OCI-LY1 (cell line): ENCODE measurements around the gene ABLIM3.

Source experiments
- H2AFZ ChIP-seq: fragments of 200-600 bp; sonication (generic), shearing (Covaris generic); 2 replicates; pipeline ENCODE4 v1.6.0; 2014; ENCODE audit warnings: antibody characterized with exemption, mild to moderate bottlenecking, low read length
- H3F3A ChIP-seq: fragments of 200-600 bp; sonication (generic), shearing (Covaris generic); 2 replicates; pipeline ENCODE4 v1.6.0; 2014; ENCODE audit warnings: mild to moderate bottlenecking, antibody characterized with exemption, low read length, moderate library complexity; ENCODE audit not compliant: insufficient read depth
- H3K27ac ChIP-seq: fragments of 200-600 bp; sonication (generic); 2 replicates; pipeline ENCODE4 v1.5.1; 2014; ENCODE audit warnings: low read length, mixed run types, mild to moderate bottlenecking, low read depth; ENCODE audit not compliant: poor library complexity, severe bottlenecking
- H3K27me3 ChIP-seq: fragments of 200-600 bp; sonication (generic); 2 replicates; pipeline ENCODE4 v1.6.0; 2014; ENCODE audit warnings: antibody characterized with exemption, mild to moderate bottlenecking, low read length, moderate library complexity; ENCODE audit not compliant: insufficient read depth
- H3K36me3 ChIP-seq: fragments of 200-600 bp; sonication (generic); 2 replicates; pipeline ENCODE4 v1.6.1; 2014; ENCODE audit warnings: mild to moderate bottlenecking, antibody characterized with exemption, low read length, moderate library complexity, mixed read lengths; ENCODE audit not compliant: insufficient read depth
- H3K4me1 ChIP-seq: fragments of 200-600 bp; sonication (generic); 2 replicates; pipeline ENCODE4 v1.5.1; 2014; ENCODE audit warnings: mild to moderate bottlenecking, low read length, moderate library complexity; ENCODE audit not compliant: insufficient read depth, severe bottlenecking
- H3K4me2 ChIP-seq: fragments of 200-600 bp; sonication (generic), shearing (Covaris generic); 2 replicates; pipeline ENCODE4 v1.6.1; 2014; ENCODE audit warnings: low read length
- H3K4me3 ChIP-seq: fragments of 200-600 bp; sonication (generic); 2 replicates; pipeline ENCODE4 v1.5.1; 2014; ENCODE audit warnings: low read length, low read depth, mild to moderate bottlenecking, mixed read lengths; ENCODE audit not compliant: poor library complexity, severe bottlenecking
- H3K79me2 ChIP-seq: fragments of 200-600 bp; shearing (Covaris generic); 2 replicates; pipeline ENCODE4 v1.6.1; 2016; ENCODE audit warnings: mixed run types, low read length, mixed read lengths; ENCODE audit not compliant: insufficient read depth
- H3K9ac ChIP-seq: fragments of 200-600 bp; sonication (generic), shearing (Covaris generic); 2 replicates; pipeline ENCODE4 v1.6.1; 2014; ENCODE audit warnings: mild to moderate bottlenecking, low read length, mixed read lengths
- H3K9me2 ChIP-seq: fragments of 200-600 bp; sonication (generic), shearing (Covaris generic); 2 replicates; pipeline ENCODE4 v1.6.1; 2014; ENCODE audit warnings: low read depth, mild to moderate bottlenecking, low read length, mixed read lengths
- H3K9me3 ChIP-seq: fragments of 200-600 bp; shearing (Covaris generic); 2 replicates; pipeline ENCODE4 v1.6.1; 2014; ENCODE audit warnings: low read length, mixed read lengths
- H4K20me1 ChIP-seq: fragments of 200-600 bp; sonication (generic), shearing (Covaris generic); 2 replicates; pipeline ENCODE4 v1.6.0; 2016; ENCODE audit warnings: mild to moderate bottlenecking, low read length; ENCODE audit not compliant: insufficient read depth
- EZH2 ChIP-seq: fragments of 200-600 bp; sonication (generic), shearing (Covaris generic); IDR thresholded peaks from 2 replicates; pipeline ENCODE4 v1.8.0; 2017; ENCODE audit warnings: borderline replicate concordance, mixed run types, mild to moderate bottlenecking, antibody characterized with exemption, low read length, moderate library complexity, mixed read lengths
- TF ChIP-seq, protein P1 (sequence below): fragments of 200-600 bp; sonication (generic), shearing (Covaris generic); IDR thresholded peaks from 2 replicates; pipeline ENCODE4 v1.5.1; 2017; ENCODE audit warnings: mild to moderate bottlenecking, antibody characterized with exemption, low read length, moderate library complexity, mixed read lengths

Gene ABLIM3

DNA sequence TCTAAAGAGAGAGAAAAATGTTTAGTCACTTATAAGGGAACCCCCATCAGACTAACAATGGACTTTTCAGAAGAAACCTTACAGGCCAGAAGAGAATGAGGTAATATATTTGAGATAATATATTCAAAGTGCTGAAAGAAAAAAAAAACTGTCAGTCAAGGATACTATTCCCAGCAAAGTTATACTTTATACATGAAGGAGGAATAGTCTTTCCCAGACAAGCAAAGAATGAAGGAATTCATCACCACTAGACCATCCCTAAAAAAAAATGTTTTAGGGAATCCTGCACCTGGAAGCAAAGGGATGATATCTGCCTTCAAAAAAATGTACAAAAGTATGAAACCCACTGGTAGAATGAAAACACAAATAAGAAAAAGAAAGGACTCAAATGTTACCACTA, 41.0 kb upstream of the ABLIM3 start:
- Histone ChIP-seq H3K4me1 (no peaks in the 10 kb centered on the region), H3K36me3 (no peaks in the 10 kb centered on the region), H4K20me1 (no peaks in the 10 kb centered on the region), H3K9ac (no peak overlapping the region), H3K27me3 (no peaks in the 10 kb centered on the region), H3K9me3 (no peaks in the 10 kb centered on the region), H3K4me3 (no peak overlapping the region), H2AFZ (no peak overlapping the region), H3K79me2 (no peaks in the 10 kb centered on the region), H3K4me2 (no peak overlapping the region), H3F3A (no peaks in the 10 kb centered on the region), H3K9me2 (no peaks in the 10 kb centered on the region), H3K27ac (no peak overlapping the region)
- no peak for TF ChIP-seq EZH2
- TF ChIP-seq, protein P1, sequence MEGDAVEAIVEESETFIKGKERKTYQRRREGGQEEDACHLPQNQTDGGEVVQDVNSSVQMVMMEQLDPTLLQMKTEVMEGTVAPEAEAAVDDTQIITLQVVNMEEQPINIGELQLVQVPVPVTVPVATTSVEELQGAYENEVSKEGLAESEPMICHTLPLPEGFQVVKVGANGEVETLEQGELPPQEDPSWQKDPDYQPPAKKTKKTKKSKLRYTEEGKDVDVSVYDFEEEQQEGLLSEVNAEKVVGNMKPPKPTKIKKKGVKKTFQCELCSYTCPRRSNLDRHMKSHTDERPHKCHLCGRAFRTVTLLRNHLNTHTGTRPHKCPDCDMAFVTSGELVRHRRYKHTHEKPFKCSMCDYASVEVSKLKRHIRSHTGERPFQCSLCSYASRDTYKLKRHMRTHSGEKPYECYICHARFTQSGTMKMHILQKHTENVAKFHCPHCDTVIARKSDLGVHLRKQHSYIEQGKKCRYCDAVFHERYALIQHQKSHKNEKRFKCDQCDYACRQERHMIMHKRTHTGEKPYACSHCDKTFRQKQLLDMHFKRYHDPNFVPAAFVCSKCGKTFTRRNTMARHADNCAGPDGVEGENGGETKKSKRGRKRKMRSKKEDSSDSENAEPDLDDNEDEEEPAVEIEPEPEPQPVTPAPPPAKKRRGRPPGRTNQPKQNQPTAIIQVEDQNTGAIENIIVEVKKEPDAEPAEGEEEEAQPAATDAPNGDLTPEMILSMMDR, result no peak

- no peaks in the 10 kb centered on the region for H3K4me1 ChIP-seq
- TF ChIP-seq, protein P1, result no peak
- TF ChIP-seq EZH2, result no peak
- H3K9me2 ChIP-seq, result no peaks in the 10 kb centered on the region
- H3K4me3 ChIP-seq, result no peak overlapping the region
- no peaks in the 10 kb centered on the region for H3K79me2 ChIP-seq
- H3K4me2 ChIP-seq, result no peak overlapping the region
- H3K36me3 ChIP-seq, result no peaks in the 10 kb centered on the region
- no peak overlapping the region for H3K9ac ChIP-seq
- H2AFZ ChIP-seq, result no peak overlapping the region
- no peaks in the 10 kb centered on the region for H4K20me1 ChIP-seq
- H3K27ac ChIP-seq, result no peak overlapping the region
- no peaks in the 10 kb centered on the region for H3F3A ChIP-seq
- no peaks in the 10 kb centered on the region for H3K27me3 ChIP-seq
- no peaks in the 10 kb centered on the region for H3K9me3 ChIP-seq
Measured at GRCh38 chr5:149108651-149109280, 32.5 kb upstream of the ABLIM3 start.

- no peaks in the 10 kb centered on the region for H3K9me2 ChIP-seq
- no peak overlapping the region for H2AFZ ChIP-seq
- no peak for TF ChIP-seq EZH2
- TF ChIP-seq, protein P1, result no peak
Measured at GRCh38 chr5:149110406-149110805, 30.9 kb upstream of the ABLIM3 start.

More at GRCh38 chr5:149110406-149110805, 30.9 kb upstream of the ABLIM3 start:
- Histone ChIP-seq H3F3A (no peaks in the 10 kb centered on the region), H3K36me3 (no peaks in the 10 kb centered on the region), H4K20me1 (no peaks in the 10 kb centered on the region), H3K4me1 (no peaks in the 10 kb centered on the region), H3K9ac (no peak overlapping the region), H3K27ac (no peak overlapping the region), H3K4me3 (no peak overlapping the region), H3K4me2 (no peak overlapping the region), H3K9me3 (no peaks in the 10 kb centered on the region), H3K79me2 (no peaks in the 10 kb centered on the region), H3K27me3 (no peaks in the 10 kb centered on the region)
